H1 (cell line): ENCODE measurements around the gene ARHGEF28. TPM values are rescaled to one million over a fixed set of nuclear protein-coding genes. Genes with fewer than 3 reads are reported as not detected.

Experiments used
- CEBPB ChIP-seq: IDR thresholded peaks from 2 replicates; pipeline ENCODE4 v1.6.1; 2012; ENCODE audit warnings: low read depth, low read length
- CHD7 ChIP-seq: fragments of 300-600 bp; sonication (generic); IDR thresholded peaks from 2 replicates; pipeline ENCODE4 v1.7.1; 2012; ENCODE audit warnings: low read length, moderate library complexity, mild to moderate bottlenecking, inconsistent platforms; ENCODE audit not compliant: insufficient replicate concordance
- CREB1 ChIP-seq: IDR thresholded peaks from 2 replicates; pipeline ENCODE4 v1.6.1; 2012; ENCODE audit warnings: inconsistent platforms
- EGR1 ChIP-seq: IDR thresholded peaks from 2 replicates; pipeline ENCODE4 v1.6.1; 2011; ENCODE audit warnings: low read depth, low read length, borderline replicate concordance
- GTF2F1 ChIP-seq: IDR thresholded peaks from 2 replicates; pipeline ENCODE4 v1.6.1; 2012; ENCODE audit warnings: low read depth, low read length, improper control_type of control experiment, borderline replicate concordance
- MAFK ChIP-seq: IDR thresholded peaks from 2 replicates; pipeline ENCODE4 v1.6.1; 2012; ENCODE audit warnings: low read depth, mild to moderate bottlenecking, improper control_type of control experiment, low read length
- POLR2AphosphoS5 ChIP-seq: IDR thresholded peaks from 2 replicates; pipeline ENCODE4 v1.6.1; 2011; ENCODE audit warnings: low read depth, low read length
- RBBP5 ChIP-seq: IDR thresholded peaks from 2 replicates; pipeline ENCODE4 v1.7.1; 2012; ENCODE audit warnings: low read depth, mild to moderate bottlenecking, inconsistent platforms, low read length, moderate library complexity, borderline replicate concordance
- SAP30 ChIP-seq: fragments of 300-600 bp; sonication (generic); IDR thresholded peaks from 2 replicates; pipeline ENCODE4 v1.7.1; 2012; ENCODE audit warnings: low read length, moderate library complexity, mild to moderate bottlenecking, inconsistent platforms; ENCODE audit not compliant: insufficient read depth, insufficient replicate concordance
- SIN3A ChIP-seq, 2 experiments: IDR thresholded peaks in 1 of 2; conservative IDR thresholded peaks in 1 of 2; 2 replicates each; pipeline ENCODE4 v1.6.1; 2011 to 2012; ENCODE audit warnings: low read length in 2 of 2, improper control_type of control experiment in 1 of 2, low read depth in 1 of 2, mild to moderate bottlenecking in 1 of 2
- SIX5 ChIP-seq: IDR thresholded peaks from 2 replicates; pipeline ENCODE4 v1.6.1; 2011; ENCODE audit warnings: mild to moderate bottlenecking, low read depth, low read length
- TCF12 ChIP-seq: IDR thresholded peaks from 2 replicates; pipeline ENCODE4 v1.6.1; 2011; ENCODE audit warnings: low read depth, mild to moderate bottlenecking, low read length
- ZNF274 ChIP-seq: IDR thresholded peaks from 2 replicates; pipeline ENCODE4 v1.7.0; 2012; ENCODE audit warnings: low read length, borderline replicate concordance; ENCODE audit errors: extremely low read depth
- polyA plus RNA-seq, 7 experiments: library from polyadenylated mRNA; depleted of rRNA in 3 of 7; stranded (reverse) in 5 of 7; unstranded in 2 of 7; fragments of >200 nt in 5 of 7; fragments of 200-250 nt in 2 of 7; gene quantifications; 1 replicate in 5 of 7; 2 replicates in 1 of 7; 4 replicates in 1 of 7; pipeline versions ENCODE4 v1.2.1 to v1.2.3, GENCODE V29; 2011 to 2013; ENCODE audit warnings: missing spikeins in 2 of 7, mixed read lengths in 2 of 7
- total RNA-seq: library from RNA; stranded (reverse); fragmentation: NEBNext Ultra II Directional; extraction: Animal tissue kit (Norgen Biotek cat#: 25700); gene quantifications from 2 replicates; pipeline ENCODE4 v1.2.1, GENCODE V29; 2021

The ARHGEF28 gene
- total and polyA plus RNA-seq, 2 of the 8 experiments (the other 6 are each of a cell fraction or from before 2014, with no cell fraction given): 0.33 to 1.0 TPM

GRCh38 chr5:73776405-73776804 is 150.4 kb downstream of the ARHGEF28 start (continued):
- no peak for TF ChIP-seq CHD7
- TF ChIP-seq SIN3A (conservative IDR thresholded peaks at IDR 0.05 in 1 of 2, IDR thresholded peaks at IDR 0.05 in 1 of 2; ENCODE audit: low read depth in 1 of 2, low read length in 2 of 2): no peak
- TF ChIP-seq SAP30: no peak
- no peak for TF ChIP-seq MAFK
- no peak for TF ChIP-seq CREB1
- TF ChIP-seq ZNF274: no peak
- no peak for TF ChIP-seq RBBP5
- TF ChIP-seq GTF2F1: no peak
- TF ChIP-seq EGR1: no peak
- TF ChIP-seq TCF12: no peak
- TF ChIP-seq POLR2AphosphoS5: no peak
- TF ChIP-seq SIX5: no peak
- no peak for TF ChIP-seq CEBPB
